Putamen (tissue), 1 donor: ENCODE data around the gene MYZAP.

Source experiments
- DNase-seq: peaks from one replicate; pipeline ENCODE4 v3.0.0-alpha.2; 2016; ENCODE audit warnings: low spot score

Gene MYZAP

DNA sequence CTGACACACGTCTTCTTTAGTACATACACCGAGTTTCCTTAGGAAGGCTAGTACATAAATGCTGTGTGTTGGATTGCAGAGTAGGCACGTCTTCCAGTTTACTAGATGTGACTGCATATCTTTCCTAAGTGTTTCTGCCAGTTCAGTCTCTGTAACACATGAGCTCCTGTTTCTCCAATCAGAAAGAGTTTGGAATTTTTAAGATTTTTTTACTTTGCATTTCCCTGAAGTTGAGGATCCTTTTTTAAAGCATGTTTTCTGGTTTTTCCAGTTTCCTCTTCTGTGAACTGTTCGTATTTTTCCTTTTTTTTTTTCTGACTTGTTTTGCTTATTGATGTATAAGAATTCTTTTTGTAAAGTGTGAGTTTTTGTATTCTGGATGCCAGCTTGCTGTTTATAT lies 107.3 kb downstream of the MYZAP start:
- DNase-seq, result no peak

DNA sequence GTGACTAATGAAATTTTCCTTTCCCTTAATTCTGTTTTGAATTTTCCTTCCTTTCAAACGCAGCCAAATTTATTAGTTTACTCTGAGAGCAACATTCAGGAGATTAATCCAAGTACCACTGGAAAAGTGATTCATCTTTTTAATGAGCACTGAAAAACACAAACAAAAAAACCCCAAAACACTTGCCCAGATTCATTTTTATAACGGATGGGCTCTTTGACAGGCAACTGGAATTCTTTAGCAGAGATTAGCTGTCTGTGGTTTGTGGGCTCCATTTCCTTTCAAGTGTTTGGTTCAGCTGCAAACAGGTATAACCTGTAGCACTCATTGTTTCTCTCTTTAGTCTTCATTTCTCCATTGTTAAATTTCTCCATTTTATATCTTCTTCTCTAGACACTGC lies 111.7 kb downstream of the MYZAP start:
- no peak for DNase-seq

DNA sequence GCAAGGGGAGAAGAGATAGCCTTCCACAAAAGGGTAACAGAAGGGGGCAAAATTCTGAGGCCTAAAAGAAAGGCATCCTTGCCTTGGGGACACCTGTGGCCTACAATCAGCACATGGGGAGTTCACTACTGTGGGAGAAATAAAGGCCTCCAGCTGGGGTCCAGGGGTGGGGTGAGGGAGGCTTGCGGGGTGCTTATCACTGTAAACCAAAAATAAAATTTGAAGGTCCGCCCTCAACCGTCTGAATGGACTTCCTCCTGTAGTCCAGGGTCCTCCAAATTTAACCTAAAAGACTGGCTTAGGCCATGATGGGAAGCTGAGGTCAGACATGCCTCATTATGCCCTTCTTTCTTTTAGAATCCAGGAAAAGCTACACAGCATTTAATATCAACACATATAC lies 112.7 kb downstream of the MYZAP start:
- DNase-seq, result no peak

- DNase-seq, result no peak
Observed at GRCh38 chr15:57705746-57706404, 114.2 kb downstream of the MYZAP start.

GRCh38 chr15:57706405-57707209 lies 114.9 kb downstream of the MYZAP start, which contains the start of gene POLR2M:
TSS of gene POLR2M (plus strand) at chr15:57706714. CDS start at chr15:57706843, 129 bp downstream.
- DNase-seq, result peak; percentile 95

DNA sequence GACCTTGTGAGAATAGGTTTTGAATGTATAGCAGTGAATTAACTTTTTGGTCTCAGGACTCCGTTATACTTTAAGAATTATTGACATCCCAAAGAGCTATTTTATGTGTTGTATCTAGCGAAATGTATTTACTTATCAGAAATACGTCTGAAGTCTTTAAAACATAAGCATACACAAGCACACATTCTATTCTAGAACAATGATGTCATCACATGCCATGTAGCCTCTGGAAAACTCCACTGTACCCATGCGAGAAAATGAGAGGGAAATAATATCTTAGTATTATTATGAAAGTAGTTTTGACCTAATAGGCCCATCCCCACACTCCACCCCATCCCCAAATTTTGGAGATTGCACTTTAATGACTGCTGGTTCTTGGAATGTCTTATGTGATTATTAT lies 116.3 kb downstream of the MYZAP start:
- DNase-seq, result no peak

DNA sequence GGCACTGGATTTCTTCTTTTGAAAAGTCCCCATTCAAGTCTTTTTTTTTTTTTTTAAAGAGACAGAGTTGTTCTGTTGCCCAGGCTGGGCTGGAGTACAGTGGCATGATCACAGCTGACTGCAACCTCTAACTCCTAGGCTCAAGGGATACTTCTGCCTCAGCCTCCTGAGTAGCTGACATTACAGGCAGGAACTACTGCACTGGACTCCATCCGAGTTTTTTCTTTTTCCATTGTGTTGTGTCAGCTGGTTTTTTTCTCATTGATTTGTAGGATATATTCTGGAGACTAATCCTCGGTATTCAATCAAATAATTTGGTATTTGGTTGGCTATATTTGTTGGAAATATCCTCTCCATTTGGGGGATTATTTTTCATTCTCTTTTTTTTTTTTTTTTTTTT lies 126.6 kb downstream of the MYZAP start:
- DNase-seq, result no peak

- DNase-seq, result no peak
Observed at GRCh38 chr15:57720867-57721266, 129.2 kb downstream of the MYZAP start.

DNA sequence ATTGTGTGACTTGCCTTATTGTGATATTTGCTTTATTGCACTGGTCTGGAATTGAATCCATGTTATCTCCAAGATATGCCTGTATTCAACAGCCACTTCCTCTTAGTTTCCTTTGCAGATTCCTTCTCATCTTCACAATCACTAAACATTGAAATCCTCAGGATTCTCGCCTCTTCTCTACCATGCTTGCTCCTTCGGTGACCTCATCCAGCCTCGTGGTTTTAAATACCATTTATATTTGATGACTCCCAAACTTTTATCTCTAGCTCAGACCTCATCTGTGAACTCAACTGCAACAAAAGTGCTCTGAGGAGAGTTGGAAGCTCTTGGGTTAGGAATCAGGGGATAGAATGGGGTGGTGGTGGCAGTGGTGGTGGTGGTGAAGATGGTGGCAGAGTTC lies 134.7 kb downstream of the MYZAP start:
- no peak for DNase-seq

GRCh38 chr15:57727031-57727430 lies 135.3 kb downstream of the MYZAP start:
- DNase-seq, result no peak

DNA sequence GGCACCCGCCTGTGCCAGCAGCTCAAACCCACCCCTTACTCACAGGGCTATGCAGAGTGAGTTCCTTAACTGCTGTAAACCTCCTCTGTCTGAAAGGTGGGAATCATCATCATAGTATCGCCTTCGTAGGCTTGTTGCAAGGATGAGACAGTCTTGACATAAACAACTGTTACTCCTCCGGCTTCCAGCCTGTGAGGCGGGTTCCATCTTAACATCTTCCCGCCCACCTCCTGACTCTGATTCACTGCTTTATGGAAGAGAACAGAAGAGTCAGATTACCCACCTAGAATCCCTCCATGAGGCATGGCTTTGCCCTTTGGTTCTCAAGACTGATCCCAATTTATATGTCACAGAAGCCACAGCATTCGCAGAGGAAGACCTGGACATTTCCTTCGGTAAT lies 136.7 kb downstream of the MYZAP start:
- DNase-seq, result no peak

DNA sequence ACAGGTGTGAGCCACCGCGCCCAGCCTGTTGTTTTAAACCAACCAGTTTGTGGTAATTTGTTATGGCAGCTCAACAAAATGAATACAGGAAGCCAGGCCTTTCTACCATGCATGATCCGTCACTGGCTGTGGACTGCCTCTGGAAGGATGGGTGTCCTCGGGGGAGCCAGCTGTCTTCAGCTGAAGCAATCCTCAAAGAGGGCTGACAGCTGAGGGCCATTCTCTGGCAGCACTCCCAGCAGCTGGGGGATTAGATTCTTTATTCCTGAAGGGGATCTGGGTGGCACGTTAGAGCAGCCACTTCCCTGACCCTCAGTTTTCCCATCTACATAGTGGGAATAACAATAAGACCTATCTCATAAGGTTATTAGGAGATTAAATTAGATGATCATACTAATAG lies 139.2 kb downstream of the MYZAP start:
- no peak for DNase-seq

DNA sequence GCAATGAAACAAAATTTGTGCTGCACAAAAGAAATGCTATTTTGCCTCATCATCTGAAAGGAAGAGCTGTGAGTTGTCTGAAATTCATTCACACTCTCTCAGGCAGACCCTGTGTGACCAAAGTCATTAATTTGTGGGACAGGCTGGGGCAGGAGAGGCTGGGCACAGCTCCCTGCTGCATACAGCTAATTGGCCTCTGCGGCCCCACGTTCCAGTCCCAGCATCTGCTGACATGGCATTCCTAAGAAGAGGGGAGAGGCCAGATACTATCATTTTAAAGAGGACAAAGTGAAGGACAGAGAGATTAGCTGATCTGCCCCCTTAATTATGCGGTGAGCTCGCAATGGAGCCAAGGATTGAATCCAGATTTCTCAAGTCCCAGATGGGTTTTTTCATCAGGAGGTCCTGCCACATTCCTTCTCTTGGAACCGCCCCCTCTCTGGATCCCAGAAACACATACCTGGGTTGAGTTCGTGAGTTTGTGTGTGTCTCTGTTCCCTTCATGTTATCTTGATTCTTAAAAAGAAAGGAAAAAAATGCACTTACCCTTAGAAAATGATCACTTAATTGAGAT lies 139.9 kb downstream of the MYZAP start:
- no peak for DNase-seq

DNA sequence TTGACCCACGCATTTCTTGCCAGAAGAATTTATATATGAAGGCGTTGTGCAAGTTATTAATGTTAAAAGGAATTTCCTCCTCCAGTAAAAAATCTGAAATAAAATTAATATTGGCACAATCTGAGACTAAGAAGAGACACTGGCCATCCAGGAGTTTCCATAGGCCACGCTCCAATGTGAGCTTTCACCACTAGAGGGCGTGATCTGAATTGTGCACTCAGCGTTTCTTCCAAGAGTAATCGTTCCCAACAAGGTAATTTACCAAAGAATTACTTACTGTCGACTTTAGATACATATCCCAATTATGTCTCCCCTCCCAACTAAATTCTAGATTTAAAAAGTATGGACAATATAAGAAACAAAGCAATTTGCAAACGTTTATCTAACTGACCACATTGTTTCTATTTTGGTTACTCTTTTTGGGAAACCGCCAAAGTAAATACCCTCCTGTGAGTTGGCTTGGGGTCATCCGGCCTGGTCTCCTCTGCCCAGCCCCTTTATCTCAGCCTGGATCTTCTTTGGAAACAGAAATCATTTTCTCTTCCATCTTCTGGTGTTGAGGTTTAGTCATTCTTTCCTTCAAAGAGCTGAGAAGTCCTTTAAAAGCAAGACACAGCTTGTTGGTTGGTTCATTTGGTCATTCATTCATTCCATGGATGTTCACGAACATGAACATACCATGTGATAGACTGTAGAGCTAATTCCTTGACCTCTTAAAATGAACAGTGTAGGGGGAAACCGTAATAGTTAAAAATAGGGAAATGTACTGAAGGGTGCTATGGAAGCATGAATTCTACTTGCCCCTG lies 141.0 kb downstream of the MYZAP start:
- peak; percentile 49 for DNase-seq

GRCh38 chr15:57734860-57735259 lies 143.2 kb downstream of the MYZAP start:
- no peak for DNase-seq
